GM21381 (cell line): ENCODE measurements around the gene DCX.

Source experiments
- ATAC-seq: cut with Tn5 transposase; IDR thresholded peaks from one replicate; pipeline ENCODE4 v1.9.1; 2021; ENCODE audit warnings: mild to moderate bottlenecking, moderate library complexity; ENCODE audit not compliant: unreplicated experiment

Gene DCX

DNA sequence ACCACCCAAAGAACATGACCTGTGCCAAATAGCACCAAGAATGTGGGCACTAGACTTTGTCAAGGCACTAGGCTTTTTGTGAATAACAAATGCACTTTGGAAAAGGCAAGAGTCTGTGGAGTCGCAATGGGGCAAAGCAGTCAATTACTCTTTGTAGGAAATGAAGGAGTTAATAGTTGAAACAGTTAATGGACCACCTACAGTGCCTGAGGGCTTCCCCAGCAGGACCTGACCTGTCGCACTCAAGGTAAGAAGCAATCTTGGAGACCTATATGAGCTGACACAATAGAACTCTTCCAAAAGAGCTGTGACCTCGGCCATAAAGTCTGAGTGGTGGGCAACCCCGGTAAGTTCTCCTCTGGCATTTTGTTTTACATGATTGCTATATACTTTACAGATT lies 92.5 kb downstream of the DCX start:
- no peak for ATAC-seq

DNA sequence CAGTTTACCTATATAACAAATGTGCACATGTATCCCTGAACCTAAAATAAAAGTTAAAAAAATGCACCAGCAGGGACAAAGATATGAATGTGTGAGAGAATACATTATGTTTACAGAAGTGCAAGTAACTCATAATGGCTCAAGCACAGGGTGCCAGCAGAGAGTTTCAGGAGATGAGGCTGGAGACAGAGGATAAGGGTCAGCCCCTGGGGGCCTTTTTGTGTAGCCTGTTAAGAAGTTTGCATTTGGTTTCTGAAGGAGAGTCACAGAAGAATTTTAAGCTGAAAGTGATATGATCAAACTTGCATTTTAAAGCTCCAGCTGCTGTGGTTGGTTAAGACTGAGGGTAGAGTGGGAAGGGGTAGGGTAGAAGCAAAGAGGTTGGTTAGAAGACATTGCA lies 93.1 kb downstream of the DCX start:
- no peak for ATAC-seq

DNA sequence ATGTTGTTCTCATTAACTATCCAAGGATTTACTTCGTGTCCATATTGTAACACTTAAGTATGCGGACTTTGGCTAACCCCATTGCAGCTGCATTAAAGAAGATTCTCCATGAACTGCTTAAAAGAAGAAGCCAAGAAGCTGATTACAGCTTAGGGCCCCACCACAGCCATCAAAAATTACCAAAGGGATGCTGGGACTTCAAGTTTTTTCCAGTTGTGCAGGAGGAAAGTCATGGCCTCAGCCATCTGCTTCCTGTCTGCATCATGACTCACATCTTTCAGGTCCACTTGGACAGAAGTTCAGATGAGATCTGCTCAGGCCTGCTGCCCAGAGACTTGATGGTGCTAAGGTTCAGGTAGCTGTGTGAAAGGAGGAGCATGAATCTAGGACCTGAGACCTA lies 102.9 kb downstream of the DCX start:
- no peak for ATAC-seq

DNA sequence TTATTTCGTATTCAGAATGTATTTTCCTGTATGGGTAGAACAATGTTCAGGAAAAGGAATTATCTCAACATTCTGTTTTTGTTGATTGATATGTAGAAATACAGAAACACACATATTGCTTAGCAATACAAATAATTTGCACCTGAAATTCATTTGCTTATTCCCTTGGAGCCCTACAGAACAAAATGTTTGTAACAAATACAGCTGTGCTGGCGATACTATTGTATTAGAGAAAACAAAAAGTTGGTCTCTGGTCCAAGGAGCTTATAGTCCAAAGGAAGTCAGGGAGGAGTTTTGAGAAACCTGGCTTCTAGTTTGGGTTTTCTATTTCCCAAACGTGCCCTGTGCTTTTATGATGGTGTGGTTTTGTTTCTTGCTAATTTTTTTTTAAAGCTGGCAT lies 104.0 kb downstream of the DCX start:
- ATAC-seq: no peak

DNA sequence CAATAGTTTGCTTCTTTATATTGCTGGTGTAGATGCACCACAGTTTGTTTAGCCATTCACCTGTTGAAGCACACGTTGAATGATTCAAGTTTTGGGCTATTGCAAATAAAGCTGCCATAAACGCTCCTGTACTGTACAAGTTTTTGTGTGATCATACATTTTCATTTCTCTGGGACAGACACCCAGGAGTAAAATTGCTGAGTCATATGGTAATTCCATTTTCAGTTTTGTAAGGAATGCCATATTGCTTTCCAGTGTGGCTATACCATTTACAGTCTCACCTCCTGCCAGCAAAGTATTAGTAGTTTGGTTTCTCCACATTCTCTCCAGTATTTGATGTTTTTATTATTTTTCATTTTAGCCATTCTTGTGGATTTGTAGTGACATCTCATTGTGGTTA lies 109.7 kb downstream of the DCX start:
- no peak for ATAC-seq

DNA sequence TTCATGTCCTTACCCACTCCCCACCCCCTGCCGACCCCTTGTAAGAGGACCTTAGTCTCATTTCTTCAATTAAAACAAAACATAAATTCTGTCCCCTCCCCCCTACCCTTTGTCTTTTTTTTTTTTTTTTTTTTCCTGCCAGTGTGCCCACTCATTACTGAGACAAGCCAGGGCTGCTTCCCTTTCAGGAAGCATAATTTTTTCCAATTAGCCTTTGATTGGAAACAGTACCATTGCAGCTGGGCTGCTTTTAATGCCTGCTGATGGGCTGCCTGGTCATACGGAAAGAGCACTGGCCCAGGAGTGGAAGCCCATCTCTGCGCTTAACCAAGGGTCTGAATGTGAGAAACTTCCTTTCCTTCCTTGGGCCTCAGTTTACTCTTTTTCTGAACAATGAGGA lies 123.2 kb downstream of the DCX start:
- ATAC-seq: no peak

DNA sequence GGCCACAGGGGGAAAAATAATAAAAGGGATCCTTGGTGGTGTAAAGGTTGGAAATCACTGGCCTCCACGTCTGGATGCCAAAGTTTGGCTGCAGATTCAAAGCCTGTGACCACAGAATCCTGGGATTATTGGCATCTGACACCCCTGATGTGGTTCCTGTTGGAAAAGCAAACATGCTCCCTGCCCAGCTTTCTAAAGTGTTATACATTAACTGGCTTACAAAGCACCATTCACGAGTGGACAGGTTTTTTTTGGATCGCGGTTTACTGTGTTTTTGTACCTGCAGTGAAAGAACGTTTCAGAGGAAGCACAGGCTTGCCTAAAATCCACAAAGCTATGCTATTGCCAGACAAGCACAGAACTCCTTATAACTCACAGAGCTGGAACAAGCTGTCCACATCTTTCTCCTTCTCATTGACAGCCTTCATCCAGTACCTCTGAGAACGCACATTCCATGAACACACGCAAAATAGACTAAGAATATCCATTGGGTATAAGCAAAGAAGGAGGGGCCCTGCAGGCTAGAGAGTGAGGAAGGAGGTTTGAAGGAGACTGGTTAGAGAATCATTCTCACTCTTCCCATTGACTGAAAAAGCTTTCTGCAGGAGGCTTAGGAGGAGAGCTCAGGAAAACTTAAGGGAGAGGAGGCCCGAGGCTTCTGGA lies 127.2 kb downstream of the DCX start:
- ATAC-seq: no peak

DNA sequence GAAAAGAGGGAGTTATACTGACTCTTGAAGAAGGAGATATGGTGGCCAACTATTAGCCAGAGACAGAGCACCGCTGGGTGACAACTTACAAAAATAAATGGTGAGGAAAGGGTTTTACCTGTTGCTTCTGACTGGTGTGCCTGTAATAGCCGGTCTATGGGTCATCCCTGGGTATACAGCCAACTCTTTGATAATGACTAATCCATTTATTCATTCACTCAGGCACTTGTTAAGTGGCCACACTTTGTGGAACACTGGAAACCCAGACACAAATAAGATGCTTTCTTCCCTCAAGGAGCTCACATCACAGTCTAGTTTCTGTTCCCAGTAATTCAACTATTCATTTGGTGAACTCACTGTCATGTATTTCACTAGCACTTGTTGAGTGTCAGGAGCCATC lies 128.5 kb downstream of the DCX start:
- ATAC-seq: no peak

DNA sequence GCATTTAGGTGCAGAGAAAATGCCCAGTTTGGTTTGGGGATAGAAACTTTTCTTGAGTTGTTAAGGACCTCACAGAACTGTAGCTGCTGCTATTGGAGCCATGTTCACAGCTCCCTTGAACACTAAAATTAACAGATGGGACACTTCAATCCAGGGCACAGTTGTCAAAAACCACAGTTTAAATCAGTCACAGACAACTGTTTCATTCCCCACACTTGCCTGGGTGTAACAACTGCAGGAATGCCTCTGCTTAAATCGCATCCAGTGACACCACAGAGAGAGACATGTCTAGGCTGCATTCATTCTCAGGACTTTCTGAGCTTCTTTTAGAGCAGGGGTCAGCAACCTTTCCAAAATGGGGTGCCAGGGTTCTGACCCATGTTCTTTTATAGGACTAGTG lies 129.0 kb downstream of the DCX start:
- ATAC-seq: no peak

DNA sequence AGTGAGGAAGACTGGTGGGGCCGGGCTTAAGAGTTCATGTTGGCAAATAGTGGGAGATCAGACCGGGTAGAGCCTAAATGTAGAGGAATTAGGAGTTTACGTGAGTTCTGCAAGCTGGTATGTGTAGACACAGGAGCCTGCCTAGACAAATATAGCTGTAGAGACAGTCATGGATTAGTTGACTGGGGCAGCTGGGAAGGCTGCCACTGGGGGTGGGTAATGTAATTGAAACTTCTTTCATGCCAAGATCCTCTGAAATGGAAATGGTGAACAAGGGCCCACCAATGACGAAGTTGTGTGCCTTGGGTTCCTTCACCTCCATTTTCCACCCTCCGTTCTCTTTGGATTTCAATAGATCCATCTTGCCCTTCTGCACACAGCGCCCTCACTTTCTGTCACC lies 129.9 kb downstream of the DCX start:
- ATAC-seq: no peak

DNA sequence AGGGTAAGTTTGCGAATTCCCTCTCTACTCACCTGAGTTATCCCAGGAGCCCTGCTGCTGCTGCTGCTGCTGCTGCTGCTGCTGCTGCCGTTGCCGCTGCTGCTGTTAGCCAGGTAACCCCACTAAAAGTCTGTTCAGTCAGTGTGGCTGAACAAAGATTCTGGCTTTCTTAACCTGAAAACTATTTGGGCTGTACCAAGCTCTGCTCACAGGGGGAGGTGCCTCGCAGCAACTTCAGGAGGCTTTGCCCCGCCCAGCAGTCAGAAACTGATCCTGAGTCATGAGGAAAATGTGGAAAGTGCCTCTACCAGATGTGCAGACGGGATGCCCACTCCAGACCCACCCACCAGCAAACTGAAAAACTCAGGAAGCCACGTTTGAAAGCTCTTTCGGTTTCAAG lies 141.7 kb downstream of the DCX start, which contains the start of gene CAPN6:
CAPN6 (minus strand) TSS at position 145 of the 400 bp plus-strand sequence. CDS start 6,547 bp downstream, outside the sequence.
- no peak for ATAC-seq

DNA sequence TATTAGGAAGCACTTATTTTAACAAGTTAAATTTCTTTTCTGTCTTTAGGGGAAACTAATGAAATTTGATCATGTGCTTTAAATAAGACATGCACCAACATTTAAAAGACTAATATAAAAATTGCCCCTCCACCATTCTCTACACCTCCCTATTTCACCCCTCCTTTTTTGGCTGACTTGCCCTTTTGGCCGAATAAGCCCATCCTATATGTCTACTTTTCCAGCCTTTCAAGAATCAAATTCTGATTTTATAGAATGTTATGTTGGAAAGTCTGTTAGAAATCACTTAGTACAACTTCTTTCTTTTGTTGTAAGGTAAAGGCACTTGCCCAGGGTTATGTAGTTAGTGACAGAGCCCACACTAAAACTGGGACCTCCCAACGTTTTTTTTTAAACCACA lies 143.5 kb downstream of the DCX start:
- no peak for ATAC-seq

DNA sequence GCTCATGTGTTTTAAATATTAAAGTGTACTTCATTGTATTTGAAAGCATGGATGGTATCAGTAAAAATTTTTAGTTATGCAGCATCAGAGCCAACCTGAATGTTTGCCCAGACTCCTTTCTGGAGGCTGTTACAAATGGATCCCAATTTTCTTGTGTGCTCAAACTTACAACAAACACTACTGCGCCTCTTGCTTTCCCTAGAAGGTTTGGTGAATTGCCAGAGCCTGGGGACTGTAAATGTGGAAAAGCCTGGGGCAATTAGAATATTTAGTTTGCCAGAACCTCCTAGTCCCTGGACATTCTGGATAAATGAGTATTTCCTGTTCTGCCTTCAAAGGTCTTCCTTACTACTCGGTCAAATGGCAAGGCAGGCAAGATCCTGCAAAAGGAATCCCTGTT lies 146.5 kb downstream of the DCX start:
- ATAC-seq: no peak

DNA sequence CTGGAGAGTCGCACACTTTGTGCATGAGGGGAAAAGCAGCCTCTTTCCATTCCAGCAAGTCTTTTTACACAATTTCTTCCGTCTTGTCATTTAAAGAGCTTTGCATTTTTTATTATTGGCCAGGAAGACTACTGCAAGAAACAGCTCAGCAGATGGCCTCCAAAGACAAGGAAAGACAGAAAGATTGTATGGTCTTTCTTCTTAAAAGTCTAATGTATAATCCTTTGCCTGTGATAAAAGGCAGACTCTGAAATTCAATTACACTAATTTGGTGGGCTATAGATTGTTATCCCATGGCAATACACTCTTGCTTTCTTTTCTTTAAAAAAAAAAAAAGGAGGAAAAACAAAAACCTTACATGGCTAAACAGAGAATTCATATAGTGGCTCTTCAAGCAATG lies 147.6 kb downstream of the DCX start:
- ATAC-seq: no peak

DNA sequence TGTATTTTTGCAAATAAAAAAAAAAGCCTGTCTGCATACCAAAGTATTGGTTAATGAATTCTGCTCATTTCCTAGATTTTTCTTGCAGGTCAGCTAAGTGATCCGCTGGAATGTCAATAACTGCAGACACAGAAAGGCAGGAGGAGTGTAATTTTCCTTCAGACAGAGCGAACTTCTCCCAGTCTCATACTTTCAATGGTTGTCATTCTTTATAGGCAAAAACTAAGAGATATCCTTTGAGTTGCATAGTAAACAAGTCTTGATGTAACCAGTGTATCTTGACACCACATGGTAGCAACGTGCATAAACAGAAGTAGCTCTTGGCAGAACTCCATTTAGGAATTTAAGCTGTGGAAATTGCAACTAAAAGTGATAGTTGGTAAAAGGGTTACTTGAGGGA lies 149.9 kb downstream of the DCX start:
- ATAC-seq: no peak

DNA sequence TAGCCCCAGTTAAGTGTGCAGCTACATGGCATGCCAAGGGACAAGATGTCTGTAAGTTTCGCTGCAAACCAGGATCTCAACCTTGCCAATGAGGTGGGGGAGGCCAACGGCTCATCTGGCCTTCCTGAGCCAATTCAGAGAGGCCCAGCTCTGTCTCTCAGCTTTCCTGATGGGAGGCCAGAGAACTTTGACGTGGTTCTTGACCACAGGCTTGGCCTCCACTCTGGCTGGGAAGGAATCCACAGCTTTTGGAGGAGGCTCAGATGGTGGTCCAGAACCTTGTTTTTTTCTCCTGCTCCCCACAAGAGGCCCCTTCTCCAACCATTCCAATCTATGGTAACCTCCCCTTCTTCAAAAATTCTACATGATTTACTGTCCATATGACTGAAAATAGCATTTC lies 151.5 kb downstream of the DCX start:
- ATAC-seq: no peak

DNA sequence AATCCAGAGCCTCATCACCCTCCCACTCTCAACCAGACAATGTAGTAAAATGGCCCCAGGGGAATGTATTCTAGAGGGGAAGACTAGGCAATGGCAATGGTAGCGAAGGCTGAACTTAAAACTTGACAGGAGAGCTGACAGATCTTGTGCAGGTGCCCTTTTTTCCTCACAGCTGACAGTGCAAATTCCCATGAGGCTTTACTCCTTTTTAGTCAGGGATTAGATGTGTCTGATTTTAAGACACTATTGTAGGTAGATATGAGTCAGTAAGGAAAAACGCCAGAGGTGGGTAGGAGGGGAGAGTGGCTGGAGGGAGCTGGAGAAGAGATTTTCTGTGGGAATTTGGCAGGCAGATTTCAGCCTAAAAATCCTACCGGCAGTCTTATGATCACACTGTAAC lies 152.4 kb downstream of the DCX start:
- no peak for ATAC-seq

DNA sequence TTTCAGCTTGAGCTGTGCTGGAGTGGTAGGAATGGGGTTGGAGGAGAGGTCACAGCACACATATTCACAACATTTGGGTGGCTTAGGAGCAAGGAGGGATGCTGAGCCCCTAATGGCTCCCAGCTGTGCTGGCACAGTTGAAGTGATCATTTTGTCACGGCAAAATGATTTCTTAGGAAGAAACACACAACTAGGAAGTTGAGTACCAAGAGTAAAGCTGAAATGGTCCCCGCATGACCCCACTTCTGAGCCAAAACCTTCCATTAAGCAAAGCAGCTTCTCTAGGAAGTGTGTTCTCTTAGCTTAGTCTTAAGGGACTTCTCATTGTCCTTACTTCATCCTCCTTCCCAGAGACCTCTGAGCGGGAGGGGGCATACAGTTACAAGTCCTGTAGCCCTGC lies 154.3 kb downstream of the DCX start:
- no peak for ATAC-seq

DNA sequence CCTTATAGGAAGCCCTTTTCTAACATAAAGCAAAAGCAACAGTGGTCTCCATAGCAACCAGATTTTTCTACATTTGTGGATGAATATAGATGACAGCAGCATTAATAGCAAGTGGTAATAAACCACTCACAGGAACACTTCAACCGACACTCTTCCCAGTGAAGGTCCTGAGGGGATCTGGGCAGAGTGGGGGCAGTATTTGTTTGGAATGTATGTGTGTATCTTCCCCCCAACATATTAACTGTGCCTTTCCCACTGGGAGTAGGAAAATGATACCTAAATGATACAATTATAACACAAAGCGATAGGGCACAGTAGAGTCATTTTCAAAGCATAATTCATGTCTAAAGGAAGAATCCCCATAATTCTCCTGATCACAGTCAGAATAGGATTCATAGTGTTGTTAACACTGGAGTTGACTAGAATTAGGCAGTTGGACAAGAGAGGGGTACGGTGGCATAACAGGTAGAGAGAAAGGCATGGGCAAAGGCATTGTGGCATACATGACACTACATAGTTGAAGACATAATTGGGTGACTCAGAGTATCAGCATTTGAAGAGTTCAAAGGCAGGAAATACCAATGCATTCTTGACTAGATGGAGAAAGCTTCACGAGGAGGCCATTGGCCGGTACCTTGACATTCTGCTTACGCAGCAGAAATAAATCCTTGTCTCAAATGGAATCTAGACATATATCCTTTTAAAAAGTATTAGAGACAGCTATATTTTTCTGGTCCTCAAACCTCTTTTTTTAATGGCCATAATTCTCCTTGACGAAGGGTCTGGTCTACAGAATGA lies 156.9 kb downstream of the DCX start:
- ATAC-seq: no peak

DNA sequence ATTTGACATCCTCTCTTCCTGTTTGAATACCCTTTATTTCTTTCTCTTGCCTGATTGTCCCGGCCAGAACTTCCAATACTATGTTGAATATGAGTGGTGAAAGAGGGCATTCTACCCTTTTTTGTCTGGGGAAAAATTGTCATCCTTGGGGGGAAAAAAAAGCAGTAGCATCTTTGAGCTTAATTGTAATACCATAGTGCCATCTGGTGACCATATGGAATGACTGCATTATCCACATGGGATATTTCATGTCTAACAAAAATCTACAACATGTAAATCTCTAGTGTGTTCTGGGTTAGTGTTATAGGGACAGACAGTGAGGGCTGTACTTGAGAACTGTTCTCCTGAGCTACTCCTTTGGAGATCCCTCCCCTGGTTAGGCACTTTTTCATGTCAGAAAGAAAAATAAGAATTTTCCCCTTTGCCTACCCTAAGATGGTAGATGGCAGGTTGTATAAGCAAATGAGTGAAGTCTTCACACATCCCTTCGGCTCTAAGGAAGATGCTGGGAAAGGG lies 167.7 kb downstream of the DCX start:
- no peak for ATAC-seq
